HepG2 (cell line): ENCODE data around the gene ABHD12. TPM values are rescaled to one million over a fixed set of nuclear protein-coding genes. Genes with fewer than 3 reads are reported as not detected.

Experiments used
- ATAC-seq: fragments of 200-7000 bp; cut with Tn5 transposase; 3 replicates; pipeline ENCODE4 v1.9.1; 2020; ENCODE audit warnings: mild to moderate bottlenecking, moderate library complexity
- BruUV-seq: library from RNA; stranded (reverse); fragments of 400-500 nt; replicated peaks from 2 replicates; lab custom pipeline; 2021; lab: Mats Ljungman, UMichigan
- CTCF ChIA-PET: fragments of 300-600 bp; formaldehyde crosslinking; extraction: SDS; loops from one replicate; lab custom pipeline; 2021; ENCODE audit warnings: low total read pairs, inconsistent platforms, low intra/inter-chr PET ratio; lab: Yijun Ruan, JAX
- POLR2A ChIA-PET: fragments of 350-600 bp; sonication (Branson Sonifier 250); formaldehyde crosslinking; loops from one replicate; lab custom pipeline; 2020; ENCODE audit warnings: antibody characterized with exemption, inconsistent platforms; lab: Yijun Ruan, JAX
- DNase-seq: peaks from one replicate; pipeline ENCODE4 v3.0.0-alpha.2; 2015; ENCODE audit warnings: low spot score
- FAIRE-seq: peaks from 3 replicates; lab custom pipeline; 2011; peaks lifted over from hg19 to GRCh38; lab: Jason Lieb, UNC
- H2AFZ ChIP-seq: one replicate; pipeline ENCODE4 v1.6.1; 2011; ENCODE audit warnings: low read length, inconsistent platforms
- H3K27ac ChIP-seq: fragments of 300-600 bp; 3 replicates; pipeline ENCODE4 v1.8.0; 2011; ENCODE audit warnings: mixed run types, mild to moderate bottlenecking, mixed read lengths, low read length, inconsistent platforms; ENCODE audit not compliant: insufficient read depth; ENCODE audit errors: extremely low read length
- H3K27me3 ChIP-seq, 2 experiments: fragments of 200-600 bp in 1 of 2; 2 replicates in 1 of 2; 3 replicates in 1 of 2; pipeline versions ENCODE4 v1.6.0 to v1.8.0; 2011; ENCODE audit warnings: low read length in 2 of 2, mild to moderate bottlenecking in 2 of 2, moderate library complexity in 2 of 2, inconsistent platforms in 1 of 2; ENCODE audit not compliant: insufficient read depth in 2 of 2, control insufficient read depth in 1 of 2
- H3K36me3 ChIP-seq, 2 experiments: fragments of 200-600 bp in 1 of 2; replicated peaks in 1 of 2; 2 replicates in 1 of 2; 3 replicates in 1 of 2; pipeline versions ENCODE4 v1.5.1 to v1.8.0; 2011; ENCODE audit warnings: low read length in 2 of 2, inconsistent platforms in 1 of 2; ENCODE audit not compliant: insufficient read depth in 2 of 2, control insufficient read depth in 1 of 2
- H3K4me1 ChIP-seq: 2 replicates; pipeline ENCODE4 v1.5.1; 2012; ENCODE audit warnings: low read length, inconsistent platforms; ENCODE audit not compliant: insufficient read depth
- H3K4me2 ChIP-seq: 2 replicates; pipeline ENCODE4 v1.6.0; 2011; ENCODE audit warnings: low read depth, low read length, inconsistent platforms
- H3K4me3 ChIP-seq, 3 experiments: fragments of 200-600 bp in 1 of 3; sonication (generic), shearing (Covaris generic) in 1 of 3; replicated peaks in 1 of 3; 2 replicates each; pipeline ENCODE4 v1.5.1; 2011 to 2016; ENCODE audit warnings: low read length in 3 of 3, inconsistent platforms in 2 of 3, low read depth in 2 of 3, mild to moderate bottlenecking in 2 of 3, control low read depth in 1 of 3, mixed read lengths in 1 of 3; ENCODE audit not compliant: insufficient read depth in 1 of 3
- H3K79me2 ChIP-seq: one replicate; pipeline ENCODE4 v1.6.1; 2011; ENCODE audit warnings: low read length, inconsistent platforms; ENCODE audit not compliant: insufficient read depth
- H3K9ac ChIP-seq: 2 replicates; pipeline ENCODE4 v1.6.0; 2011; ENCODE audit warnings: mild to moderate bottlenecking, low read depth, low read length, inconsistent platforms; ENCODE audit not compliant: insufficient read depth
- H3K9me3 ChIP-seq: 2 replicates; pipeline ENCODE4 v1.5.1; 2012; ENCODE audit warnings: mild to moderate bottlenecking, low read length
- H4K20me1 ChIP-seq: 2 replicates; pipeline ENCODE4 v1.6.0; 2011; ENCODE audit warnings: inconsistent platforms, mild to moderate bottlenecking, low read length, moderate library complexity; ENCODE audit not compliant: insufficient read depth
- AGO2 ChIP-seq: fragments of 200-400 bp; formaldehyde crosslinking; optimal IDR thresholded peaks from 2 replicates; pipeline ENCODE3; 2017; ENCODE audit warnings: mild to moderate bottlenecking, low read depth, low read length, moderate library complexity
- ATF6 ChIP-seq: sonication (generic); formaldehyde crosslinking; conservative IDR thresholded peaks from 2 replicates; pipeline ENCODE4 v1.4.0; 2020; ENCODE audit warnings: missing genetic modification reagents
- HNRNPL ChIP-seq: fragments of 200-400 bp; formaldehyde crosslinking; IDR thresholded peaks from 2 replicates; pipeline ENCODE4 v1.6.1; 2017; ENCODE audit warnings: mild to moderate bottlenecking, low read depth, low read length
- HNRNPLL ChIP-seq: fragments of 200-400 bp; formaldehyde crosslinking; IDR thresholded peaks from 2 replicates; pipeline ENCODE4 v1.6.1; 2017; ENCODE audit warnings: mild to moderate bottlenecking, low read depth, low read length; ENCODE audit not compliant: poor library complexity, severe bottlenecking
- KAT2B ChIP-seq: fragments of 150-350 bp; IDR thresholded peaks from 2 replicates; pipeline ENCODE4 v1.6.1; 2014; ENCODE audit warnings: low read depth, low read length, borderline replicate concordance
- KDM2A ChIP-seq: sonication (generic); formaldehyde crosslinking; IDR thresholded peaks from 2 replicates; pipeline ENCODE4 v1.4.0; 2020; ENCODE audit warnings: low read depth, missing genetic modification reagents, borderline replicate concordance
- POLR2A ChIP-seq, 2 experiments: IDR thresholded peaks; 2 replicates each; pipeline ENCODE4 v1.6.1; 2011; ENCODE audit warnings: low read depth in 2 of 2, low read length in 2 of 2, mild to moderate bottlenecking in 1 of 2, moderate library complexity in 1 of 2; ENCODE audit not compliant: insufficient read depth in 1 of 2
- POLR2G ChIP-seq: fragments of 200-400 bp; formaldehyde crosslinking; IDR thresholded peaks from 2 replicates; pipeline ENCODE4 v1.6.1; 2018; ENCODE audit warnings: mild to moderate bottlenecking, low read depth, low read length, moderate library complexity
- RBM22 ChIP-seq: fragments of 200-400 bp; formaldehyde crosslinking; optimal IDR thresholded peaks from 2 replicates; pipeline ENCODE3; 2017; ENCODE audit warnings: mild to moderate bottlenecking, low read length, moderate library complexity
- SRF ChIP-seq: IDR thresholded peaks from 2 replicates; pipeline ENCODE4 v1.6.1; 2011; ENCODE audit warnings: mild to moderate bottlenecking, low read depth, low read length, moderate library complexity
- SRY ChIP-seq: sonication (generic); formaldehyde crosslinking; IDR thresholded peaks from 2 replicates; pipeline ENCODE4 v1.8.0; 2022; ENCODE audit warnings: mild to moderate bottlenecking, missing genetic modification reagents
- TBX2 ChIP-seq: sonication (generic); formaldehyde crosslinking; IDR thresholded peaks from 2 replicates; pipeline ENCODE4 v1.5.0; 2020; ENCODE audit warnings: missing genetic modification reagents, mild to moderate bottlenecking, borderline replicate concordance
- ZFP91 ChIP-seq: sonication (generic); formaldehyde crosslinking; IDR thresholded peaks from 2 replicates; pipeline ENCODE4 v1.9.0; 2022; ENCODE audit warnings: missing genetic modification reagents, mild to moderate bottlenecking, borderline replicate concordance
- WGBS: methylation state at CpG from one replicate; pipeline ENCODE4 v1.1.6; 2017; ENCODE audit warnings: low lambda C conversion rate; 5-methylcytosine and 5-hydroxymethylcytosine counted together
- in situ Hi-C: cut with HindIII; loops from 2 replicates; pipeline ENCODE4 v1.10.0; 2017; ENCODE audit warnings: low pct_unique_long_range_greater_than_20kb; ENCODE audit not compliant: extremely low pct_ligation_motif_present
- intact Hi-C: fragments of 100-400 bp; cut with micrococcal nuclease; formaldehyde crosslinking; loops from one replicate; pipeline ENCODE4 v1.10.0; 2022; ENCODE audit not compliant: unreplicated experiment
- polyA plus RNA-seq, 8 experiments: library from polyadenylated mRNA; depleted of rRNA in 3 of 8; stranded (reverse) in 7 of 8; unstranded in 1 of 8; fragments of >200 nt; fragmentation: Illumina TruSeq in 4 of 8; extraction: Trizol in 4 of 8; gene quantifications; 2 replicates each; pipeline versions ENCODE4 v1.2.1 to v1.2.3, GENCODE V29; 2011 to 2016; ENCODE audit warnings: low read depth in 4 of 8, missing spikeins in 1 of 8, mixed read lengths in 1 of 8; ENCODE audit not compliant: insufficient read depth in 1 of 8
- total RNA-seq, 5 experiments: library from RNA; depleted of rRNA; stranded (reverse); fragments of >200 nt; fragmentation: Illumina TruSeq; extraction: Trizol; gene quantifications; 2 replicates each; pipeline ENCODE4 v1.2.3, GENCODE V29; 2016; ENCODE audit warnings: low read depth in 1 of 5

Gene ABHD12
- total and polyA plus RNA-seq, 2 of the 13 experiments (the other 11 are each of a cell fraction or from before 2014, with no cell fraction given), result 23.5 to 72.1 TPM

- H4K20me1 ChIP-seq, result no peaks in the 10 kb centered on the region
- no peak overlapping the region for H3K4me2 ChIP-seq
- 0 out of 2 replicates have a peak, but pooled peaks cover 5% of the 10 kb centered on the region for H3K4me1 ChIP-seq
- BruUV-seq, result no TSS peak
- H3K27ac ChIP-seq, result no peak overlapping the region
- FAIRE-seq (no peak), DNase-seq (no peak), ATAC-seq (no peak)
- ChIA-PET POLR2A (interaction anchor here (1.7 kb wide), 1 partner anchor 107 kb away, joined by 8 read pairs; no protein-coding TSS in a partner anchor), CTCF (interaction anchor here (6.9 kb wide), 1 partner anchor 107 kb away, joined by 157 read pairs; no protein-coding TSS in a partner anchor)
- no peak overlapping the region for H3K9ac ChIP-seq
- 98% methylated on average over 21 of the region's 35 CpGs for WGBS
- no peak overlapping the region for H3K4me3 ChIP-seq
- H2AFZ ChIP-seq, result no peak overlapping the region
- no peaks in the 10 kb centered on the region for H3K79me2 ChIP-seq
- peaks cover 24 to 35% of the 10 kb centered on the region in 2 experiments for H3K36me3 ChIP-seq
- in situ Hi-C loops, result loop anchor here (10.0 kb wide), 1 partner anchor 298 kb away; the partner anchor contains the start of gene APMAP
- intact Hi-C loops, result loop anchor here (5.0 to 10.0 kb wide), 2 partner anchors 102 to 300 kb away; partner anchors contain the start of genes ABHD12 and APMAP
- H3K27me3 ChIP-seq, result no peaks in the 10 kb centered on the region
- no peak for TF ChIP-seq SRF
- peak; percentile 96 for TF ChIP-seq AGO2
- TF ChIP-seq ATF6, result no peak
- TF ChIP-seq SRY (CRISPR knock-in tag), result no peak
- TF ChIP-seq POLR2G, result 0 out of 2 replicates have a peak, but pooled peaks have one; percentile 7
- TF ChIP-seq KAT2B, result no peak
- peak; percentile 64; the same call in 1 of the 2 replicates for TF ChIP-seq HNRNPL
- 0 out of 2 replicates have a peak, but pooled peaks have one; percentile 12 for TF ChIP-seq ZFP91
- no peak for TF ChIP-seq TBX2 (CRISPR knock-in tag)
- no peak for TF ChIP-seq KDM2A (CRISPR knock-in tag)
- peak; percentile 70 for TF ChIP-seq RBM22
- TF ChIP-seq HNRNPLL, result peak; percentile 22
- peak in 1 of 2 experiments; percentile 0; a peak in 1 of 4 replicates for TF ChIP-seq POLR2A (IDR thresholded peaks at IDR 0.05; ENCODE audit: insufficient read depth in 1 of 2, low read depth in 2 of 2, low read length in 2 of 2)
- no peaks in the 10 kb centered on the region for H3K9me3 ChIP-seq
Measured at GRCh38 chr20:25292176-25292891, 98.3 kb downstream of the ABHD12 start.
